OCI-LY7 (cell line): ENCODE data around the gene BACE1.

Source experiments
- EZH2phosphoT487 ChIP-seq: fragments of 200-600 bp; sonication (generic); IDR thresholded peaks from 2 replicates; pipeline ENCODE4 v1.6.1; 2018; ENCODE audit warnings: low read depth, borderline replicate concordance, mild to moderate bottlenecking, mixed run types, antibody characterized with exemption, low read length, moderate library complexity, mixed read lengths
- TF ChIP-seq, protein P1 (sequence below): fragments of 200-600 bp; sonication (generic); conservative IDR thresholded peaks from 2 replicates; pipeline ENCODE4 v1.5.1; 2014; ENCODE audit warnings: mild to moderate bottlenecking, antibody characterized with exemption, low read length, moderate library complexity, mixed read lengths

- TF ChIP-seq, protein P1, sequence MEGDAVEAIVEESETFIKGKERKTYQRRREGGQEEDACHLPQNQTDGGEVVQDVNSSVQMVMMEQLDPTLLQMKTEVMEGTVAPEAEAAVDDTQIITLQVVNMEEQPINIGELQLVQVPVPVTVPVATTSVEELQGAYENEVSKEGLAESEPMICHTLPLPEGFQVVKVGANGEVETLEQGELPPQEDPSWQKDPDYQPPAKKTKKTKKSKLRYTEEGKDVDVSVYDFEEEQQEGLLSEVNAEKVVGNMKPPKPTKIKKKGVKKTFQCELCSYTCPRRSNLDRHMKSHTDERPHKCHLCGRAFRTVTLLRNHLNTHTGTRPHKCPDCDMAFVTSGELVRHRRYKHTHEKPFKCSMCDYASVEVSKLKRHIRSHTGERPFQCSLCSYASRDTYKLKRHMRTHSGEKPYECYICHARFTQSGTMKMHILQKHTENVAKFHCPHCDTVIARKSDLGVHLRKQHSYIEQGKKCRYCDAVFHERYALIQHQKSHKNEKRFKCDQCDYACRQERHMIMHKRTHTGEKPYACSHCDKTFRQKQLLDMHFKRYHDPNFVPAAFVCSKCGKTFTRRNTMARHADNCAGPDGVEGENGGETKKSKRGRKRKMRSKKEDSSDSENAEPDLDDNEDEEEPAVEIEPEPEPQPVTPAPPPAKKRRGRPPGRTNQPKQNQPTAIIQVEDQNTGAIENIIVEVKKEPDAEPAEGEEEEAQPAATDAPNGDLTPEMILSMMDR: no peak
- TF ChIP-seq EZH2phosphoT487: no peak
Observed at GRCh38 chr11:117313091-117313490, 3.0 kb downstream of the BACE1 start.
